C4-2B (cell line): ENCODE measurements around the gene TMTC4.

Experiments used
- CTCF ChIP-seq: fragments of 450-650 bp; conservative IDR thresholded peaks from 2 replicates; pipeline ENCODE4 v1.5.1; 2017; ENCODE audit warnings: mild to moderate bottlenecking
- ZFX ChIP-seq: fragments of 450-650 bp; IDR thresholded peaks from 2 replicates; pipeline ENCODE4 v1.6.1; 2017

GRCh38 chr13:100601716-100602115, 72.9 kb downstream of the TMTC4 start:
- TF ChIP-seq CTCF (no peak), ZFX (no peak)
